Smooth muscle cell (in vitro differentiated cells): ENCODE results near the gene FBXL4. TPM values are rescaled to one million over a fixed set of nuclear protein-coding genes. Genes with fewer than 3 reads are reported as not detected.

Source experiments
- DNase-seq: peaks from one replicate; lab custom pipeline; 2025; ENCODE audit not compliant: unreplicated experiment; lab: John Stamatoyannopoulos, UW
- H2AFZ ChIP-seq: fragments of 200-600 bp; sonication (generic); 2 replicates; pipeline ENCODE4 v1.6.0; 2016; ENCODE audit warnings: antibody characterized with exemption, low read depth, mild to moderate bottlenecking
- H3F3A ChIP-seq: fragments of 200-600 bp; sonication (generic); 2 replicates; pipeline ENCODE4 v1.6.0; 2017; ENCODE audit warnings: antibody characterized with exemption, low read depth
- H3K27ac ChIP-seq: fragments of 200-600 bp; sonication (generic); 2 replicates; pipeline ENCODE4 v1.5.1; 2016; ENCODE audit warnings: low read depth, mild to moderate bottlenecking
- H3K27me3 ChIP-seq: fragments of 200-600 bp; sonication (generic); 2 replicates; pipeline ENCODE4 v1.6.1; 2016; ENCODE audit warnings: low read depth, mild to moderate bottlenecking
- H3K36me3 ChIP-seq: fragments of 200-600 bp; sonication (generic); 2 replicates; pipeline ENCODE4 v1.5.1; 2016; ENCODE audit warnings: low read depth
- H3K4me1 ChIP-seq: fragments of 200-600 bp; sonication (generic); 2 replicates; pipeline ENCODE4 v1.5.1; 2016; ENCODE audit warnings: low read depth
- H3K4me2 ChIP-seq: fragments of 200-600 bp; sonication (generic); 2 replicates; pipeline ENCODE4 v1.6.0; 2016; ENCODE audit warnings: mild to moderate bottlenecking
- H3K4me3 ChIP-seq: fragments of 200-600 bp; sonication (generic); 2 replicates; pipeline ENCODE4 v1.5.1; 2016; ENCODE audit warnings: mild to moderate bottlenecking
- H3K79me2 ChIP-seq: fragments of 200-600 bp; sonication (generic); 2 replicates; pipeline ENCODE4 v1.6.0; 2016; ENCODE audit warnings: low read depth, mild to moderate bottlenecking
- H3K9ac ChIP-seq: fragments of 200-600 bp; sonication (generic); 2 replicates; pipeline ENCODE4 v1.6.0; 2016; ENCODE audit warnings: low read depth
- H3K9me3 ChIP-seq: fragments of 200-600 bp; sonication (generic); replicated peaks from 2 replicates; pipeline ENCODE4 v1.5.1; 2016; ENCODE audit warnings: low read depth
- H4K20me1 ChIP-seq: fragments of 200-600 bp; sonication (generic); 2 replicates; pipeline ENCODE4 v1.6.0; 2016; ENCODE audit warnings: low read depth
- CTCF ChIP-seq: fragments of 200-600 bp; sonication (generic); IDR thresholded peaks from 2 replicates; pipeline ENCODE4 v1.5.1; 2017; ENCODE audit warnings: borderline replicate concordance, mild to moderate bottlenecking, antibody characterized with exemption; ENCODE audit not compliant: insufficient read depth, poor library complexity, severe bottlenecking
- WGBS: methylation state at CpG from one replicate; pipeline ENCODE4 v1.1.7; 2016; ENCODE audit warnings: low lambda C conversion rate; 5-methylcytosine and 5-hydroxymethylcytosine counted together
- polyA plus RNA-seq: library from polyadenylated mRNA; unstranded; fragments of >200 nt; fragmentation: Nextera tagmentation; extraction: Ambion mirVana; gene quantifications from 2 replicates; pipeline ENCODE4 v1.2.1, GENCODE V29; 2016
- total RNA-seq: library from RNA; depleted of rRNA; stranded (reverse); fragments of >200 nt; gene quantifications from 2 replicates; pipeline ENCODE4 v1.2.3, GENCODE V29; 2014

Gene FBXL4
- total and polyA plus RNA-seq, 2 experiments from 2014 or later: 7.3 to 18.8 TPM

DNA sequence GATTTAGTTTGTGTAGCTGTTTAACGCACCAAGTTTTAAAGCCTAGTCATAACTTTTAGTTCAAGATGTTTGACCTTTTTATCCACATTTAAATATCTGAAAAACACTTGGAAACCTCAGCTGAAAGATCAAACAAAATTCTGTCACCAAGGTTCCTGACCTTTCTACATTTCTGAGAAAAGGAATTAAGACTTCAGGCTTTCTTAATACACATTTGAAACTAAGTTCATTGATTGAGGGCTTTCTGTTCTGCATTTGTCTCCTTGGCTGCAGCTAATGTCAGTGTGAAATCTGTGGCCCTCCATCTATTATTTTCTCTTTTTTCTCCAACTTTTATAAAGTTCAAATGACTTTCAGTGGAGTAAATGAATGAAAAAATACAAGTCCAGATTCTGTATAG lies 22.7 kb upstream of the FBXL4 start:
- Histone ChIP-seq H3K9me3 (no peaks in the 10 kb centered on the region), H3K79me2 (no peaks in the 10 kb centered on the region), H4K20me1 (no peaks in the 10 kb centered on the region), H3F3A (no peaks in the 10 kb centered on the region), H3K27me3 (no peaks in the 10 kb centered on the region), H3K36me3 (no peaks in the 10 kb centered on the region), H3K4me3 (no peak overlapping the region), H3K27ac (no peak overlapping the region), H2AFZ (no peak overlapping the region), H3K4me2 (no peak overlapping the region), H3K9ac (no peak overlapping the region), H3K4me1 (no peaks in the 10 kb centered on the region)
- TF ChIP-seq CTCF: no peak
- WGBS: 83% methylated on average over 1 of the region's 1 CpG
- DNase-seq: no peak

DNA sequence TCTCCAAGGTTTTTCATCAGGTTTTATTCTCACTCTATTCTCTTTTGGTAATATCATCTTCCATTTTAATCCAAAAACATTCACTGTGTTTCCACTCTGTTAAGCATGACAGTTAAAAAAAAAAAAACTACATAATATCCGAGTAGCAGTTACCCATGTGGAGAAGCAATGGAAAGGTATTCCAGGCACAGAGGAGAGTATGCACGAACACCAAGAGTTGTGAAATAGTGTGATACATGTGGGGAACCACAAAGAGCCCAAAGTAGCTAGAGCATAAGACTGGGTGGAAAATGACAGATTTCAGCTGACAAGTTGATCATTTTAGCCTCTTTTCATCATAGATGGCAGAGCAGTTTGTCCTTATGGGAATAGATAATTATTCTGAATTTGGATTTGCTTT lies 19.9 kb upstream of the FBXL4 start:
- Histone ChIP-seq H3K79me2 (no peaks in the 10 kb centered on the region), H2AFZ (no peak overlapping the region), H3K4me1 (no peaks in the 10 kb centered on the region), H3K9ac (no peak overlapping the region), H3K36me3 (no peaks in the 10 kb centered on the region), H3K9me3 (no peaks in the 10 kb centered on the region), H3K27ac (no peak overlapping the region), H3K4me3 (no peak overlapping the region), H3F3A (no peaks in the 10 kb centered on the region), H4K20me1 (no peaks in the 10 kb centered on the region), H3K27me3 (no peaks in the 10 kb centered on the region), H3K4me2 (no peak overlapping the region)
- TF ChIP-seq CTCF: no peak
- 90% methylated on average over 2 of the region's 2 CpGs for WGBS
- DNase-seq: no peak

GRCh38 chr6:98959631-98960030 lies 11.9 kb upstream of the FBXL4 start:
- Histone ChIP-seq H3K4me3 (no peak overlapping the region), H3K36me3 (no peaks in the 10 kb centered on the region), H4K20me1 (no peaks in the 10 kb centered on the region), H3K9ac (no peak overlapping the region), H3K4me2 (no peak overlapping the region), H3F3A (peaks cover 9% of the 10 kb centered on the region), H3K4me1 (peaks cover 5% of the 10 kb centered on the region), H2AFZ (no peak overlapping the region), H3K27ac (no peak overlapping the region), H3K9me3 (no peaks in the 10 kb centered on the region), H3K27me3 (no peaks in the 10 kb centered on the region), H3K79me2 (no peaks in the 10 kb centered on the region)
- no peak for TF ChIP-seq CTCF
- 81% methylated on average over 1 of the region's 1 CpG for WGBS
- no peak for DNase-seq

- Histone ChIP-seq H3F3A (peaks cover 9% of the 10 kb centered on the region), H3K36me3 (no peaks in the 10 kb centered on the region), H3K9me3 (no peaks in the 10 kb centered on the region), H3K27me3 (no peaks in the 10 kb centered on the region), H3K4me2 (no peak overlapping the region), H3K9ac (no peak overlapping the region), H3K4me3 (no peak overlapping the region), H2AFZ (no peak overlapping the region), H3K27ac (no peak overlapping the region), H3K4me1 (peaks cover 5% of the 10 kb centered on the region), H4K20me1 (no peaks in the 10 kb centered on the region), H3K79me2 (no peaks in the 10 kb centered on the region)
- 83% methylated on average over 3 of the region's 3 CpGs for WGBS
- DNase-seq: no peak
- TF ChIP-seq CTCF: no peak
Observed at GRCh38 chr6:98958776-98959175, 11.0 kb upstream of the FBXL4 start.
